Measurements from ENCODE around the gene STXBP1. TPM values are rescaled to one million over a fixed set of nuclear protein-coding genes. Genes with fewer than 3 reads are reported as not detected.

The STXBP1 gene
- total and polyA plus RNA-seq, 2 donors (not counting 3 experiments of a cell fraction or from before 2014, with no cell fraction given) = 18.8 to 51.3 TPM

DNA sequence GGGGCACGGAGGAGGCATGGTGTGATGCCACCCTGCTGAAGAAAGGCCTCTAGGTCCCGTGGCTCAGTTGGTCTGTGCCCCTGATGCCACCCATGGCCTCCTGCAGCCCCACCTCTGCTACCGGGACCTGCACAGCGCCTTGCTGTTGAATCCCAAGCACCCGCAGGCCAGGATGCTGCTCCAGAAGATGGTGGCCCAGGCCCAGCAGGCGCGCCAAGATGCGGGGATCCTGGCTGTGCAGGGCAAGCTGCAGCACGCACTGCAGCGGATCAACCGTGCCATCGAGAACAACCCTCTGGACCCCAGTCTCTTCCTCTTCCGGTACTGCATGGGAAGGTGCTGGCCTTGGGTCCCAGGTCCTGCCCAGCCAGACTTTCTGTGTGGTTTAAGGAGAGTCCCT, 110.9 kb downstream of the STXBP1 start:
- dilution Hi-C loops (cut with MboI; ENCODE audit: extremely low pct_ligation_motif_present, low sequenced_read_pairs) = no loop called here
- Histone ChIP-seq H3K27ac (ENCODE audit: insufficient read depth, low read depth, low read length) (no peak overlapping the region), H2AFZ (ENCODE audit: low read depth, low read length) (no peak overlapping the region), H3K79me2 (ENCODE audit: control insufficient read depth, insufficient read depth, low read length) (no peaks in the 10 kb centered on the region), H3K4me1 (ENCODE audit: control insufficient read depth, extremely low read depth, insufficient read depth, low read length) (no peaks in the 10 kb centered on the region), H3K4me3 (replicated peaks in 1 of 3; ENCODE audit: insufficient read depth in 1 of 3, low read depth in 1 of 3, low read length in 3 of 3) (no peak overlapping the region), H3K36me3 (ENCODE audit: control insufficient read depth in 2 of 2, extremely low read depth in 1 of 2, insufficient read depth in 2 of 2, low read length in 2 of 2) (no peaks in the 10 kb centered on the region), H3K9me1 (replicated peaks; ENCODE audit: control insufficient read depth, extremely low read depth, insufficient read depth, low read length) (no peaks in the 10 kb centered on the region), H3K9ac (replicated peaks; ENCODE audit: extremely low read depth, insufficient read depth, low read length) (no peak overlapping the region), H3K4me2 (ENCODE audit: insufficient read depth, low read length) (no peak overlapping the region), H3K27me3 (ENCODE audit: control insufficient read depth in 2 of 2, insufficient read depth in 2 of 2, low read length in 2 of 2) (no peaks in the 10 kb centered on the region), H3K9me3 (replicated peaks; ENCODE audit: control insufficient read depth, insufficient read depth, low read length) (no peaks in the 10 kb centered on the region), H4K20me1 (replicated peaks; ENCODE audit: control insufficient read depth, extremely low read depth, insufficient read depth, low read length) (no peaks in the 10 kb centered on the region)
- no peak for DNase-seq (ENCODE audit: low read depth, low spot score)
- CTCF ChIA-PET = interaction anchor here (1.2 to 2.7 kb wide), 2 partner anchors 10 to 12 kb away, joined by 3 to 12 read pairs; partner anchors contain the start of gene TOR2A
- no TSS peak for BruUV-seq (replicated peaks)
- intact Hi-C loops (cut with micrococcal nuclease) = no loop called here
- no peak for TF ChIP-seq POLR2A (IDR thresholded peaks at IDR 0.05; ENCODE audit: low read depth, low read length)
- TF ChIP-seq POLR2AphosphoS5 (IDR thresholded peaks at IDR 0.05; ENCODE audit: insufficient read depth, low read depth, low read length) = no peak
- TF ChIP-seq, protein P1, sequence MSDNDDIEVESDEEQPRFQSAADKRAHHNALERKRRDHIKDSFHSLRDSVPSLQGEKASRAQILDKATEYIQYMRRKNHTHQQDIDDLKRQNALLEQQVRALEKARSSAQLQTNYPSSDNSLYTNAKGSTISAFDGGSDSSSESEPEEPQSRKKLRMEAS (IDR thresholded peaks at IDR 0.05; ENCODE audit: insufficient read depth, insufficient read length) = no peak
- no peak for TF ChIP-seq MYC (IDR thresholded peaks at IDR 0.05; ENCODE audit: low read depth, low read length)
- no peak for TF ChIP-seq CTCF (IDR thresholded peaks at IDR 0.05; ENCODE audit: extremely low read depth in 1 of 2, insufficient read depth in 1 of 2, low read depth in 1 of 2, low read length in 2 of 2)
- no peak for TF ChIP-seq FOS (IDR thresholded peaks at IDR 0.05; ENCODE audit: borderline replicate concordance, insufficient read depth, low read length)
- no peak for TF ChIP-seq EZH2 (IDR thresholded peaks at IDR 0.05; ENCODE audit: borderline replicate concordance, low read depth, low read length, severe bottlenecking)
- no peak for TF ChIP-seq JUN (IDR thresholded peaks at IDR 0.05; ENCODE audit: borderline replicate concordance, insufficient read depth, insufficient read length, low read depth)
- TF ChIP-seq GATA2 (IDR thresholded peaks at IDR 0.05; ENCODE audit: insufficient read depth, insufficient read length, low read depth, low read length) = no peak
- FAIRE-seq = no peak
- POLR2A ChIA-PET = no interaction called here

Data from endothelial cell of umbilical vein (primary cell).